Neuronal stem cell (in vitro differentiated cells): ENCODE results near the gene FAM3A.
"Not testable (repeated sequence)": the region's sequence is repeated elsewhere in the genome, so short reads cannot be mapped to it uniquely, and the experiment has no call there.

ENCODE experiments used
- DNase-seq: peaks from one replicate; pipeline ENCODE4 v3.0.0-alpha.2; 2013; ENCODE audit warnings: low spot score
- H2AFZ ChIP-seq: one replicate; pipeline ENCODE4 v1.6.1; 2013; ENCODE audit warnings: mild to moderate bottlenecking, low read length, inconsistent platforms
- H2AK5ac ChIP-seq: 2 replicates; pipeline ENCODE4 v1.6.1; 2013; ENCODE audit warnings: low read depth, mild to moderate bottlenecking, inconsistent platforms, low read length, moderate library complexity, mixed read lengths
- H2BK120ac ChIP-seq: 2 replicates; pipeline ENCODE4 v1.6.1; 2013; ENCODE audit warnings: low read depth, mild to moderate bottlenecking, inconsistent platforms, low read length, moderate library complexity, mixed read lengths
- H2BK12ac ChIP-seq: one replicate; pipeline ENCODE4 v1.6.1; 2013; ENCODE audit warnings: low read length, inconsistent platforms
- H2BK15ac ChIP-seq: 2 replicates; pipeline ENCODE4 v1.6.1; 2013; ENCODE audit warnings: mild to moderate bottlenecking, low read length, inconsistent platforms, mixed read lengths
- H2BK5ac ChIP-seq: one replicate; pipeline ENCODE4 v1.6.1; 2013; ENCODE audit warnings: inconsistent platforms, mild to moderate bottlenecking, low read length, moderate library complexity
- H3K14ac ChIP-seq: one replicate; pipeline ENCODE4 v1.6.1; 2013; ENCODE audit warnings: low read length, inconsistent platforms
- H3K18ac ChIP-seq: 2 replicates; pipeline ENCODE4 v1.6.1; 2013; ENCODE audit warnings: low read length, inconsistent platforms
- H3K23ac ChIP-seq: 2 replicates; pipeline ENCODE4 v1.6.1; 2013; ENCODE audit warnings: low read depth, mild to moderate bottlenecking, mixed read lengths, low read length, inconsistent platforms; ENCODE audit not compliant: poor library complexity
- H3K27ac ChIP-seq: replicated peaks from 3 replicates; pipeline ENCODE4 v1.5.1; 2013; ENCODE audit warnings: low read length, inconsistent platforms
- H3K27me3 ChIP-seq, 3 experiments: 2 replicates each; pipeline ENCODE4 v1.6.1; 2013; ENCODE audit warnings: low read length in 3 of 3, mild to moderate bottlenecking in 2 of 3, inconsistent platforms in 1 of 3, low read depth in 1 of 3, mixed read lengths in 1 of 3, moderate library complexity in 1 of 3; ENCODE audit not compliant: control insufficient read depth in 3 of 3, insufficient read depth in 3 of 3
- H3K36me3 ChIP-seq, 2 donors: replicated peaks in 1 of 2; 2 replicates each; pipeline ENCODE4 v1.6.1; 2013; ENCODE audit warnings: low read length in 2 of 2; ENCODE audit not compliant: control insufficient read depth in 2 of 2, insufficient read depth in 2 of 2
- H3K4ac ChIP-seq: 2 replicates; pipeline ENCODE4 v1.6.1; 2013; ENCODE audit warnings: inconsistent platforms, mild to moderate bottlenecking, low read length, moderate library complexity
- H3K4me1 ChIP-seq, 2 donors: 1 replicate in 1 of 2; 2 replicates in 1 of 2; pipeline ENCODE4 v1.6.1; 2013; ENCODE audit warnings: low read length in 2 of 2, low read depth in 1 of 2; ENCODE audit not compliant: control insufficient read depth in 2 of 2, insufficient read depth in 1 of 2
- H3K4me2 ChIP-seq: one replicate; pipeline ENCODE4 v1.6.1; 2013; ENCODE audit warnings: mild to moderate bottlenecking, low read length, inconsistent platforms; ENCODE audit not compliant: insufficient read depth, poor library complexity, severe bottlenecking
- H3K4me3 ChIP-seq, 2 donors: 2 replicates each; pipeline ENCODE4 v1.5.1; 2013; ENCODE audit warnings: low read length in 2 of 2, mild to moderate bottlenecking in 2 of 2, inconsistent platforms in 1 of 2, moderate library complexity in 1 of 2
- H3K79me1 ChIP-seq: one replicate; pipeline ENCODE4 v1.6.1; 2013; ENCODE audit warnings: low read depth, mild to moderate bottlenecking, inconsistent platforms, low read length, moderate library complexity
- H3K9ac ChIP-seq: one replicate; pipeline ENCODE4 v1.6.1; 2013; ENCODE audit warnings: mild to moderate bottlenecking, low read depth, low read length, inconsistent platforms; ENCODE audit not compliant: poor library complexity
- H3K9me3 ChIP-seq, 2 donors: replicated peaks in 1 of 2; 2 replicates each; pipeline versions ENCODE3 to v1.6.1; 2013; ENCODE audit warnings: low read length in 2 of 2, mild to moderate bottlenecking in 2 of 2, inconsistent platforms in 1 of 2, low read depth in 1 of 2, mixed read lengths in 1 of 2, moderate library complexity in 1 of 2; ENCODE audit not compliant: control insufficient read depth in 2 of 2, insufficient read depth in 1 of 2
- H4K8ac ChIP-seq: one replicate; pipeline ENCODE4 v1.6.1; 2013; ENCODE audit warnings: low read depth, mild to moderate bottlenecking, inconsistent platforms, low read length, moderate library complexity
- H4K91ac ChIP-seq: one replicate; pipeline ENCODE4 v1.6.1; 2013; ENCODE audit warnings: low read length, low read depth, mild to moderate bottlenecking, inconsistent platforms; ENCODE audit not compliant: poor library complexity
- WGBS, 2 donors: extraction: QIAGEN DNeasy Blood & Tissue Kit; methylation state at CpG; one replicate each; pipeline ENCODE4 v1.1.7; 2013; ENCODE audit warnings: missing lambda C conversion rate in 2 of 2, mixed read lengths in 1 of 2; ENCODE audit not compliant: insufficient read length in 2 of 2, insufficient replicate concordance in 1 of 2; ENCODE audit errors: extremely low coverage in 2 of 2; 5-methylcytosine and 5-hydroxymethylcytosine counted together

FAM3A gene

GRCh38 chrX:154502098-154502497, 13.9 kb downstream of the FAM3A start:
- Histone ChIP-seq H2AK5ac (no peak overlapping the region), H3K23ac (no peak overlapping the region), H3K14ac (no peak overlapping the region), H3K36me3 (peaks cover 0 to 7% of the 10 kb centered on the region in 2 donors), H2BK12ac (no peak overlapping the region), H3K79me1 (no peaks in the 10 kb centered on the region), H3K27ac (no peak overlapping the region), H3K18ac (no peak overlapping the region), H2BK15ac (no peak overlapping the region), H3K4me1 (peaks cover 0 to 3% of the 10 kb centered on the region in 2 donors), H3K9ac (no peak overlapping the region), H3K4me2 (no peak overlapping the region), H3K27me3 (no peaks in the 10 kb centered on the region), H3K4ac (no peak overlapping the region), H2BK5ac (no peak overlapping the region), H2BK120ac (no peak overlapping the region), H2AFZ (no peak overlapping the region), H4K91ac (no peak overlapping the region), H4K8ac (no peak overlapping the region), H3K4me3 (no peak overlapping the region), H3K9me3 (no peaks in the 10 kb centered on the region)
- WGBS, 2 donors: no CpG with 5 or more reads among the region's 8 CpGs
- no peak for DNase-seq

GRCh38 chrX:154501423-154501822, 14.6 kb downstream of the FAM3A start:
- H3K36me3 ChIP-seq: not testable (repeated sequence)
- no CpG with 5 or more reads among the region's 7 CpGs for WGBS, 2 donors

GRCh38 chrX:154496591-154497137, 19.4 kb downstream of the FAM3A start:
- H3K4me1 ChIP-seq, H4K91ac ChIP-seq, H3K23ac ChIP-seq, H2BK15ac ChIP-seq, H2AFZ ChIP-seq, H3K9me3 ChIP-seq, H3K18ac ChIP-seq, H3K27me3 ChIP-seq, H3K14ac ChIP-seq, H3K27ac ChIP-seq, H3K36me3 ChIP-seq, H3K4ac ChIP-seq, H3K4me3 ChIP-seq, H3K79me1 ChIP-seq, H2BK120ac ChIP-seq, H3K4me2 ChIP-seq, H3K9ac ChIP-seq, H2BK5ac ChIP-seq, DNase-seq, H2AK5ac ChIP-seq, H2BK12ac ChIP-seq, H4K8ac ChIP-seq: not testable (repeated sequence)
- WGBS, 2 donors: no CpG with 5 or more reads among the region's 4 CpGs

More at GRCh38 chrX:154501423-154501822, 14.6 kb downstream of the FAM3A start:
- H3K79me1 ChIP-seq, H4K91ac ChIP-seq, H3K18ac ChIP-seq, H2AK5ac ChIP-seq, H2AFZ ChIP-seq, H3K9me3 ChIP-seq, H3K4me2 ChIP-seq, H3K27me3 ChIP-seq, H2BK120ac ChIP-seq, H3K14ac ChIP-seq, DNase-seq, H2BK5ac ChIP-seq, H3K9ac ChIP-seq, H3K4me3 ChIP-seq, H3K23ac ChIP-seq, H2BK15ac ChIP-seq, H3K27ac ChIP-seq, H2BK12ac ChIP-seq, H3K4ac ChIP-seq, H3K4me1 ChIP-seq, H4K8ac ChIP-seq: not testable (repeated sequence)

- Histone ChIP-seq H2BK15ac (no peak overlapping the region), H3K23ac (no peak overlapping the region), H3K9ac (no peak overlapping the region), H3K27me3 (no peaks in the 10 kb centered on the region), H2BK12ac (no peak overlapping the region), H2BK120ac (no peak overlapping the region), H3K9me3 (no peaks in the 10 kb centered on the region), H3K36me3 (no peaks in the 10 kb centered on the region), H2AFZ (no peak overlapping the region), H3K4ac (no peak overlapping the region), H4K8ac (no peak overlapping the region), H4K91ac (no peak overlapping the region), H3K4me2 (no peak overlapping the region), H3K18ac (no peak overlapping the region), H3K79me1 (no peaks in the 10 kb centered on the region), H3K14ac (no peak overlapping the region), H3K4me1 (no peaks in the 10 kb centered on the region), H3K27ac (no peak overlapping the region), H2BK5ac (no peak overlapping the region), H2AK5ac (no peak overlapping the region), H3K4me3 (no peak overlapping the region)
- DNase-seq: no peak
- WGBS, 2 donors: no CpG with 5 or more reads among the region's 6 CpGs
These were observed 20.5 kb downstream of the FAM3A start for GRCh38 chrX:154495472-154495922.
